Measurements from ENCODE around the gene CAND2.
"Not testable (repeated sequence)": the region's sequence is repeated elsewhere in the genome, so short reads cannot be mapped to it uniquely, and the experiment has no call there.

The CAND2 gene

DNA sequence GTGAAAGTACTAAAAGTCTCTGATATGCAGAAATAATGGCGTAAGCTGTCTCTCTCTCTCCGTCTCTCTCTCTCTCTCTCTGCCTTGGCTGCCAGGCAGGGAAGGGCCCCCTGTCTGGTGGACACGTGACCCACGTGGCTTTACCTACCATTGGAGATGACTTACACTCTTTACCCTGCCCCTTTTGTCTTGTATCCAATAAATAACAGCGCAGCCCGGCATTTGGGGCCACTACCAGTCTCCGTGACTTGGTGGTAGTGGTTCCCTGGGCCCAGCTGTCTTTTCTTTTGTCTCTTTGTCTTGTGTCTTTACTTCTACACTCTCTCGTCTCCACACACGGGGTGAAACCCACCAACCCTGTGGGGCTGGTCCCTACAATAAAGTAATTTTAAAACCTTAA is 25.2 kb upstream of the CAND2 start:
- no peak for DNase-seq (ENCODE audit: low read depth in 1 of 2, low spot score in 1 of 2)

DNA sequence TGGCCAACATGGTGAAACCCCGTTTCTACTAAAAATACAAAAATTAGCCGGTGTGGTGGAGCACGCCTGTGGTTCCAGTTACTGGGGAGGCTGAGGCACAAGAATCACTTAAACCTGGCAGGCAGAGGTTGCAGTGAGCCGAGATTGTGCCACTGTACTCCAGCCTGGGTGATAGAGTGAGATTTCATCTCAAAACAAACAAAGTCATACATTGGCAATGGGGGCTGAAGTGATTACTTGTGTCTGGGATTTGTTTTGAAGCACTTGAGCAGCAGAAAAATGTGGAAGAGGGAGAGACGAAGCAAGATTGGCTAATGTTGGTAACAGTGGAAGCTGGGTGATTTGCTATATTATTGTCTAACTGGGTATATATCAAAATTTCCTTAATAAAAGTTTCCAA is 24.0 kb upstream of the CAND2 start:
- no peak for DNase-seq (ENCODE audit: low read depth in 1 of 2, low spot score in 1 of 2)

DNA sequence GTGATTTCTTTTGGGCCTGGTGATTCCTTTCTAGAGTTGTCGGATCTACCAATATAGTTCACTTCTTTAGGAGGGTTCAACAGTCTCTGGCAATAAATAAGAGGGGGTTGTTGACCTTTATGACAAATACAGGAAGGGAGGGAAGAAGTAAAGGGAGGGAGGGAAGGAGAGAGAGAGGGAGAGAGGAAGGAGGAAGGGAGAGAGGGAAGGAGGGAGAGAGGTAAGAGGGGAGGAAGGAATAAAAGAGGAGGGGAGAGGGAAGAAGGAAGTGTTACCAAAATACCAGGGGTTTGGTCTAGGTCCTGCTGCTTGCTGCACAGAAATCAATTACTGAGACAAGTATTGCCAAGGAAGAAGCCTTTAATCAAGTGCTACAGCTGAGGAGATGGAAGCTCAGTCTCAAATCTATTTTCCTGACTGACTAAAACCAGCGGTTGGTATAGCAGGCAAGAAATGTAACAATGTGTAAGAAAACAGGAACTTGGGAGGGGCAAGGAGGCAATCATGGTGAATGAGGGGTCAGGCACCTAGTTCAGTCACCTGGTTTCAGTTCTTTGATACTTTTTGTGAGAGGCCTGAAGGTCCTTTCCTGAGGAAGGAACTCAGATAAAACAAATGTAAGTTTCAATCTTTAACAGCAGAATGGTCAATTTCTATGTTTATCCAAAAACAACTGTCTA is 23.3 kb upstream of the CAND2 start:
- no peak for DNase-seq (ENCODE audit: low read depth in 1 of 2, low spot score in 1 of 2)

DNA sequence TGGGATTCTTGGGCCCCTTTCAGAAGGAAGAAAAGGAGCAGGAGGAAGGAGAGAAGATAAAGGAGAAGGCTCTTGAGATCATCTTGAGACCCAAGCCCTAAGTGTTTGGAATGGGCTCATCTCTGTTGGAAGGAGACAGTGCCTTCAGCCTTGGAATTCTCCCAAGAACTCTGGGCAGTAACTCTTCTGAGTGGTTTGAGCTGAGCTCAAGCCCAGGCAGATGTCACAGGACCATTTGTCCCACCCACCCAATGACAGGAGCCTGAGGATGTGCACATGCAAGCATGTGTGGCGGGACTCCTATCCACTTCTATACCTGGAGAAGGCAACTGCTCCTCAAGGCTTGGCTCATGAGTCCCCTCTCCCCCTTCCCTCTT is 22.8 kb upstream of the CAND2 start:
- DNase-seq (ENCODE audit: low read depth in 1 of 2, low spot score in 1 of 2), result no peak

DNA sequence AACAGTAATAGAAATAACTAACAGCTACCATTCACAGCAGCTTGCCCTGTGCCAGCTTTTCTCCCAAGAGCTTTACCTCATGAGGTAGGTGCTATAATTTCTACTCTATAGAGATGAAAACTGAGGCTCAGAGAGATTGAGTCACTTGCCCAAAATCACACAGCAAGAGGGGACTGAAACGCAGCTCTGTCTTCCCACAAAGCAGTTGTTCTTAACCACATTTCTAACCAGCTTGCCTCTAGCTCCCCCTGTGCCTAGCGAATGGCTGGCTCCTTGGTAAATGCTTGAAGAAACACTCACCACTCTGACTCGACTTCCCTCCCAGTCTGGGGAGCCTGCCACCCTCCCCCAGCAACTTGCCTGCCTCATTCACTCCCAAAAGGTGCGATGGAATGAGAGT is 21.9 kb upstream of the CAND2 start:
- no peak for DNase-seq (ENCODE audit: low read depth in 1 of 2, low spot score in 1 of 2)

DNA sequence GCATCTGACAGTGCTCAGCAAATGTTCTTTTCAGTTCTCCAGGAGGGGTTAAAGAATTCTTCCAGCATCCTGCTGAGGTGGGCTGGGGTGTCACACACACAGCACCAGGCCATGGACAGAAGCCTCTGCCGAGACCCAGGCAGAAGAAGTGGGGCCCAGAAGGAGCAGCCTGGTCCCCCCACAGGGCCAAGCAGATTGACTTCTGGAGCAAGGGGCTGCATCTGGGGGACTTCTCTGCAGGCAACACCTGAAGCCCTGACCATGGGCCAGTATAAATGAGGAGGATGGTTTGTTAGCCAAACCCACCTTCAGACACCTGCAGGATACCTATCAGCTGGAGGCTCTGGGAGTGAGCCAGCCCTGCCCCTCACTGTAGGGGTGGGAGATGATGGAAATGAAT is 21.3 kb upstream of the CAND2 start:
- no peak for DNase-seq (ENCODE audit: low read depth in 1 of 2, low spot score in 1 of 2)

DNA sequence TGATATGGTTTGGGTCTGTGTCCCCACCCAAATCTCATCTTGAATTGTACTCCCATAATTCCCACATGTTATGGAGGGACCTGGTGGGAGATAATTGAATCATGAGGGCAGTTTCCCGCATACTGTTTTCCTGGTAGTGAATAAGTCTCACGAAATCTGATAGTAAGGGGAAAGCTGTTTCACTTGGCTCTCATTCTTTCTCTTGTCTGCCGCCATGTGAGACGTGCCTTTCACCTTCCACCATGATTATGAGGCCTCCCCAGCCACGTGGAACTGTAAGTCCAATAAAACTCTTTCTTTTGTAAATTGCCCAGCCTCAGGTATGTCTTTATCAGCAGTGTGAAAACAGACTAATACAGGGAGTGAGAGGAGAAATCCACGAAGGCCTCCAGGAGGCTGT is 20.5 kb upstream of the CAND2 start:
- not testable (repeated sequence) for DNase-seq (ENCODE audit: low read depth in 1 of 2, low spot score in 1 of 2)

DNA sequence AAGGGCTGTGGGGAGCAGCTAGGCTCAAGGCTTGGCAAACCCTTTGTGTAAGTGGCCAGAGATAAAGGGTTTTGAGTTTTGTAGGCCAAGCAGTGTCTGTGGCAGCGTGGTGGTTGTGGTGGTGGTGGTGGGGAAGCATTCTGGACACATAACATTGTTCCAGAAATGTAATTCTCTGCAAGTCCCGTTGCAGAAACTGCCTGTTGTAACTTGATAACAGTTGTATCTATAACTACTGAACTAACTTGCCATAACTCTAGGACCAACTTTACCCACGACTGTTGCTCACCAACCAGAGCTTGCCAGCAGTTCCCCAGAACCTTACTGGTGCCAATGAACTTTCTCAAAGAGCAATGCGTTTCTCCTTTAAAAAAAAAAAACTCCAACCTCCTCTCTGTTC is 19.3 kb upstream of the CAND2 start:
- no peak for DNase-seq (ENCODE audit: low read depth in 1 of 2, low spot score in 1 of 2)

DNA sequence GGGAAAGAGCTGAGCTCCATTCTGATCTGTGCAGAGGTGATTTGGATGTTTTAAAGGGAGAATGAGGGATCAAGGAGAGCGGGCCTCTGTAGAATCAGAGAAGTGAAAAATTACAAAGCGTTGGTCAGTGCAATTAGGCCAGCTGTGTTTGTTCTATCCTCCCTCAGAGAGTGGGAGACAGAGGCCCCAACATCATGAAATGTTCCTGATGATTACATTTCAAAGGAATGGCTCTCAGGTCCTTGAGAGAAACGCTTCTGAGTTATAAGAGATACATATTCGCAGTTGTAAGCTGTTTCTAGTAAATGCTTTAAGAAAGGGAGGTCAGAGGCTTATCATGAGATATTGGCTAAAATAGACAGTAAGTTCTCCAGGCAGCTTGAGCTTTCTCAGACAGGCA is 15.7 kb upstream of the CAND2 start:
- DNase-seq (ENCODE audit: low read depth in 1 of 2, low spot score in 1 of 2), result no peak

DNA sequence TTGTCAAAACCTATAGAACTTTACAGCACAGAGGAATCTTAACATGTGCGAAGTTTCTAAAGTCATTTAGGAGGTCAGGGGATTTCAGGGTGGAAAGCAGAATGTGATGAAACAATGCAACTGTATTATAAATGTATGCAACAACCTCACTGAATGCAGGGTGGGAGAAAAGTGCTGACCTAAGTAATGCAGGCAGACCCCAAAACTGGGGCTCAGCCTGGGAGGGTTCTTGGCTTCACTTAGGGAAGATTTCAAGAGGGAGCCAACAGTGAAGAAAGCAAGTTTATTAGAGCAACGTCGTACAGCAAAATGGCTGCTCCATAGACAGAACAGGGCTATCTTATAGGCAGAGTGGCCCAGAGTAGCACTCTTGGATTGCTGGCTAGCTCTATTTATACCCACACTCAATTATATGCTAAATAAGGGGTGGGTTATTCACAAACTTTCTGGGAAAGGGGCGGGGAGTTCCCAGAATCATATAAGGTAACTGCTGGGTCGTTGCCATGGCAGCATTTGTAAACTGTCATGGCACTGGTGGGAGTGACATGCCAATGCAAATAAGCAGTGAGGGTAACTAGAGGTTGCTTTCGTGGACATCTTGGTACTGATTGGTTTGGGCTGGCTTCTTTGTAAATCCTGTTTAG is 14.2 kb upstream of the CAND2 start:
- no peak for DNase-seq (ENCODE audit: low read depth in 1 of 2, low spot score in 1 of 2)

DNA sequence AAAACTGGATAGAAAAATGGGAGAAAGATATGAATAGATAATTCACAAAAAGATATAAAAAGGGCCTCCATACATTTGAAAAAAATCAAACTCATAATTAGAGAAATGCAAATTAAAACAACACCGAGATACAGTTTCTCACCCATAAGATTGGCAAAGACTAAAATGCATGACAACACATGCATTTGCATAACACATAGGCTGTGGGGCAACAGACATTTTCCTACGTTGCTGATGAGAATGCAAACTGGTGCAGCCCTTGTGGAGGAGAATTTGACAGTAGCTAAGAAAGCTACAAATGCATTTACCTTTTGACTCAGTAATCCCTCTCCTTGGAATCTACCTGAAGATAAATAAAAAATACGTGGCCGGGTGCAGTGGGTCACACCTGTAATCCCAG is 11.4 kb upstream of the CAND2 start:
- no peak for DNase-seq (ENCODE audit: low read depth in 1 of 2, low spot score in 1 of 2)

DNA sequence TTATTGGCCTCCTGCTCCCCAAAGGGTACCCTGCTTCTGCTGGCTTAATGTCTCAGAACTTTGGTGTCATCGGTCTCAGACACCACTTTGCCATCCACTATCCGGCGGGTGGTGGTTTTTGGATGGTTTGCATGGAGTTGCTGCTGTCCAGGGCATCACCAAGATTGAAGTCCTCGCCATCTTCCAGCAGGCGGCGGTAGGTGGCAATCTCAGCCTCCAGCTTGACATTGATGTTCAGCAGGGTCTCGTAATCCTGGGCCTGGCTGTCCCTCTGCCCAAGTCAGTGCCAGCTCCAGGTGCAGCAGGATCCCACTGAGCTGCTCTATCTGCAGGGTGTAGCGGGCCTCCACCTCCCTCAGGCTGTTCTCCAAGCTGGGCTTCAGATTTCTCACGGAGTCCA is 9.1 kb upstream of the CAND2 start:
- peak; percentile 20 to 42 for DNase-seq (ENCODE audit: low read depth in 1 of 2, low spot score in 1 of 2)

DNA sequence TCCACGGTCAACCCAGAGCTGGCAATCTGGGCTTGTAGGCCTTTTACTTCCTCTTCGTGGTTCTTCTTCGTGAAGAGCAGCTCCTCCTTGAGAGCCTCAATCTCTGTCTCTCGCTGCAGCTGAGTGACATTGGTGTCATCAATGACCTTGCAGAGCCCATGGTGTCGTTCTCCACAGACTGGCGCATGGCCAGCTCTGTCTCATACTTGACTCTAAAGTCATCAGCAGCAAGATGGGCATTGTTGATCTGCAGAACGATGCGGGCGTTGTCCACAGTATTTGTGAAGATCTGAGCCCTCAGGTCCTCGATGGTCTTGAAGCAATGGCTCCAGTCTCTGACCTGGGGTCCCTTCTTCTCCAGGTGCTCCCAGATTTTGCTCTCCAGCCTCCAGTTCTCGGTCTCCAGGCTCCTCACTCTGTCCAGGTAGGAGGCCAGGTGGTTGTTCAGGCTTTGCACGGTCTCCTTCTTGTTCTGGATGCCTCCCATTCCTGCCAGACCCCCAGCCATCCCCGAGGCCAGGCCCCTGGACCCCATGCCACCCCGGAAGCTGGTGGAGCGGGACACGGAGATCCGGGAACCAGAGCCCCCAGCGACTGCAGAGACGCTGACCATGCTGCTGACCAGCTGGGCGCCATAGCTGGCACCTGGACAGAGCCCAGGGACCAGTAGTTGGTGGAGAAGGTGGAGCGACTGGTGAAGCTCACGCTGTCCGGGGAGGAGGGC is 8.4 kb upstream of the CAND2 start:
- not testable (repeated sequence) for DNase-seq (ENCODE audit: low read depth in 1 of 2, low spot score in 1 of 2)

DNA sequence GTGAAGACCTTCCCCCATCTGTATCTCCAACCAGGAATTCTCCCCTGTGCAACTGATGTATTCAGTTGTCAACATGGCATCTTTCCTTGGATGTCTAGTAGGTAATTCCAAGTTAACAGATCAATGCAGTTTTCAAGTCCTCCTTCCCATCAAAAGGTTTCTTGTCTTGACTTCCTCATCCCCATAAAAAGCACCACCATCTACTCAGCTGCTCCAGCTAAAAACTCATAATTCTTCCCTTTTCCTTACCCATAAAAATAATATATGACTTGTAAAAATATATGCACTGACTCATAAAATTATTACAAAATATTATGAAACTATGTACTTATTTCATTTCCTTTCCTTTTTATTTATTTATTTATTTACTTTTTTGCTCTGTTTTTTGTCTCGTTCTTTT is 5.0 kb upstream of the CAND2 start:
- DNase-seq (ENCODE audit: low read depth in 1 of 2, low spot score in 1 of 2), result no peak

DNA sequence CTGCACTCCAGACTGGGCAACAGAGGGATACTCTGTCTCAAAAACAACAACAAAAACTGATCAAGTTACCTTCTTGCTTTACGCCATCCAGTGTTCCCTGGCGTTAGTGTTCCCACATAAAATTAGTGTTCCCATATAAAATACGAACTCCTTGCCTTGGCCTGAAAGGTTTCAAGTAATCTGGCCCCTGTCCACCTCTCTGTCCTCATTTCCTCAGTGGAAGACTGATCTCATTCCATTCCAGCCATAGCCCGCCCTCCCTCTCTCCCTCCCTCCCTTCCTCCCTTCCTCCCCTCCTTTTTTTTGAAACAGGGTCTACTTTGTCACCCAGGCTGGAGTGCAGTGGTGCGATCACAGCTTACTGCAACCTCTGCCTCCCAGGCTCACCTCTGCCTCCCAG is 2.8 kb upstream of the CAND2 start:
- DNase-seq (ENCODE audit: low read depth in 1 of 2, low spot score in 1 of 2), result no peak

DNA sequence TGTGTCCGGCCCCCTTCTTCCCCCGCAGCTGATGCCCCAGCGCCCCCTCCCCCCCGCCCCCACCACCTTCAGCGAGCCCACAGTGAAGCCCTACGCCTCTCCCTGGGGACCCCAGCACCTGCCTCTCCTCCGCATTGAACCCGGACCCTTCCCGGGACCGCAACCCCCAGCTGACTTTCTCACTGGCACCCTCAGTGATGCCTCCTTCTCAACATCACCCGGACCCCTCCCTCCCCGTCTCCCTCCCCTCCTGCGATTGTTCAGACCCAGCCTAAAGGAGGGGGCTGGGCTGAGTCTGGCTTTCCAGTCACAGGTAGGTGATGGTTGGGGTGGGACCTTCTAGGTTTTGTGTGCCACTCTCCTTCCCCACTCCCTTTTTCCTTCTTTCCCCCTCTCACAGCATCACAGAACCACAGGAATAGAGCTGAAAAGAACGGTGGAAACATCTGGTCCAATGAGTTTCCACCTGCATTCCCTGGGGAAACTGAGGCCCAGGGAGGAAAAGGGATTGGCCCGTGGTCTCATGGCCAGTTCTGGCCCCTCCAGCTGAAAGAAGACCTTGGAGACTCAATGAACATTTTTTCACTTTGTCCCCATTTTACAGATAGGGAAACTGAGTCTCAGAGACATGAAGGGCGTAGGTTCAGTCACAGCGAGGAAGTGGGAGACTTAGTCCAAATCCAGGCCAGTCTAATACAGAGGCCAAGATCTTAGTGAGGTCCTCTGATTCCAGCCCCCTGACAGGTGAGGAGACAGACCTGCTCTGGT is 828 bp downstream of the CAND2 start:
- DNase-seq (ENCODE audit: low read depth in 1 of 2, low spot score in 1 of 2), result no peak

DNA sequence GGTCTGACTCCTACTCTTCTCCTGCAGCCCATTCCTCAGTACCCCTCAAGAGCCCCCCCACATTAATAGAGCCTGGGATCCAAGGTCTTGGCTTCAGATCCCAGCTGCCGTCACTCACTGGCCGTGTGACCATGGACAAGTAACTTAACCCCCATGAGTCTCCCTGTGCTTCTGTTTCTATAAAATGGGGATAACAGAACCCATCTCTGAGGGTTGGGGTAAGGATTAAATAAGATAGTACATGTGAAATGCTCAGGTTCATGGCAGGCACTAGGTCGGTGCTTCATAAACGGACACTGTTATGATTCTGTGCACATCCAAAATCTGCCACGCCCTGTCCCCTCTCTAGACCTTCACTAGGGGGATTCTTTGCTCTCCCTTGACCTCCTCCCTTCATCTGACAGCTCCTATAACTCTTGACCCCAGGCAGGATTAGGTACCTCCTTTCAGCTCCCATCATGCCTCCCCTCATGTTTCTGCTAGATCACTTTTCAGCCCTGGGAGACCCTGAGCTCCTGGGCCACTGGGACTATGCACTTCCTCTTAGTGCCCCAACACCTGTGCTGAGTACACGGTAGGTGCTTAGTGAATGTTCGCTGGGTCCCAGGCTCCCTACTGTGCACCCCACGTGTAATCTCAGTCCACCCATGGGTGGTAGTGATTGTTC is 1.5 kb downstream of the CAND2 start:
- DNase-seq (ENCODE audit: low read depth in 1 of 2, low spot score in 1 of 2), result no peak

DNA sequence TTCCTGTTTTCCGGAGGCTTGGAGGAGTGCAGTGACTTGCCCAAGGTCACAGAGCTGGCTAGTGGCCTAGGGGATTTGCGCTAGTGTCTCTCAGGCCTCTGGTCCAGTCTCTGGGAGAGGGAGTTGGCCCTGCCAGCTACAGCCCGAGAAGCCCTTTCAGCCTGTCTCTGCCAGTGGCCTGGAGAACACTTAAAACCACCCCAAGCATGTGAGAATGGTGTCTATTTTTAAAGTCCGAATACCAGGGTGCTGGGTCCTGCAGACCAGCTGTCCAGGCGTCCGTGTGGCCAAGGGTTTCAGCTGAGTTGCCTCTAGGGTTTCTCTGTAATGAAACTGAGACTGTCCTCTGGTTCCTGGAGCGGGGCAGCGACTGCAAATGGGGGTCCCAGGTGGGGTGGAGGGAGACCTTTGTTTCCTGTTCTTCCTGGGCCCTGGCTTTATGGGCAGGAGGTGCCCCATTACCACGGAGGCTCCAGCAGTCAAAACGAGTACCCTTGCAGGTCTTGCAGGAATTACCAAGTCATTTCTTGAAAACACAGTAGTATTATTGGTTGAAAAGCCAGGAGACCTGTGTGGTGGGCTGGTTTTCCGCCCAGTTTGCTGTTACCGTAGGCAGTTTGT is 2.2 kb downstream of the CAND2 start:
- DNase-seq (ENCODE audit: low read depth in 1 of 2, low spot score in 1 of 2), result no peak

DNA sequence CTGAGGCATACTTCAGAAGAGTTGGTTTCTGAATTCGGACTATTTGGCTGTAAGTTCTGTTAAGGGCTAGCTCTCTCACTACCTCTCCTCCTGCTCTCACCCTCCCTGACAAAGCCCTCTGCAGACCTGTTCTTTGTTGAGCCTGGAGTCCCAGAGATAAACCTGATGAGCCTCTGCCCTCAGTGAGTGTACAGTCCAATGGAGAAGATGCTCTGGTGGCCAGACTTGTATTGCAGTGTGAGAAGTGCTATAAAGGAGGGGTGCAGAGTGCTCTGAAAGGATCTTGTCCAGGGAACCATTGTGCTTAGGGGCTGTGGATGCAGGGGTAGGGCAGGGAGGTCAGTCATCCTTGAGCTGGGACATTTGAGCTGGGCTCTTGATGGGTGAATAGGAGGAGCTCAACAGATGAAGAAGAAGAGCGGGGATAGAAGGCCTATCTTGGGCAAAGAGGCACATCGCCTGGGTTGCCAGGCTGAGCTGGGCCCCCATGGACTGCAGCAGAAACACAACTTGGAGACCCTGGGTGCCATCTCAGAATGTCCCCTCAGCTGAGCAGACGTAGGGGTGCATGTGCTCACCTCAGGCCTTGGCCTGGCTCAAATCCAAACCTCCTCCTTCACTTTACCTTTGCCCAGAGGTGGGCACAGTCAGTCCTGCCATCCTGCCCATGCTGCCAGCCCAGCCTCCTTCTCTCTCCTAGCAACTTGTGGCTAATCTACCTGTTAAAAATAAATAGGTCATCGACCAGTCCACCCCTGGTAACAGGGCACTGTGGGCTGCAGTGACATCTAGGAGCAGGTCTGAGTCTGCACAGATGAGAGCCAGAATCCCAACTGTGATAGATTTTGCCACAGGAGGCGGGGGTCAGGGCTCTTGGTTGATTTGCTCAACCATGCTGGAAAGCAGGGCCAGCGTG is 3.3 kb downstream of the CAND2 start:
- DNase-seq (ENCODE audit: low read depth in 1 of 2, low spot score in 1 of 2), result no peak

DNA sequence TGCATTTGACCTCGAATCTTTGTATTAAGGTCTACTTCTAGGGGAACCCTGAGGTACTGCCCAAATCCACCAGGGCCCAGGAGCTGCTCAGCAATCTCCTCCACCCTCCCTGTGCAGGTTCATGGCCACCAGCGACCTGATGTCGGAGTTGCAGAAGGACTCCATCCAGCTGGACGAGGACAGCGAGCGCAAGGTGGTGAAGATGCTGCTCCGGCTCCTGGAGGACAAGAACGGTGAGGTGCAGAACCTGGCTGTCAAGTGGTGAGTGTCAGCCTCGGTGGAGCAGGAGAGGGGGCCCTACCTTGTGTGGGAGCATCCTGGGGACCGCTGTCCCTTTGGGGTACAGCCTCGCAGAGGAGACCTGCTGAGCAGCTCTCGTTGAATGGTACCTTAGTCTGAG is 6.9 kb downstream of the CAND2 start:
- DNase-seq (ENCODE audit: low read depth in 1 of 2, low spot score in 1 of 2), result no peak
